HG03439 (cell line): Measurements from ENCODE around the gene ADD3.
"Not testable (repeated sequence)": the region's sequence is repeated elsewhere in the genome, so short reads cannot be mapped to it uniquely, and the experiment has no call there.

Experiments used
- ATAC-seq: cut with Tn5 transposase; IDR thresholded peaks from one replicate; pipeline ENCODE4 v1.9.1; 2021; ENCODE audit warnings: mild to moderate bottlenecking, moderate library complexity; ENCODE audit not compliant: unreplicated experiment

ADD3 gene

GRCh38 chr10:110032801-110033700 lies 25.3 kb downstream of the ADD3 start:
- ATAC-seq: no peak

- ATAC-seq: no peak
Measured at GRCh38 chr10:110033701-110034235, 26.0 kb downstream of the ADD3 start.

- ATAC-seq: no peak
Measured at GRCh38 chr10:110034596-110034995, 26.8 kb downstream of the ADD3 start.

- ATAC-seq: peak; percentile 35
Measured at GRCh38 chr10:110035070-110035921, 27.5 kb downstream of the ADD3 start.

- ATAC-seq: peak; percentile 59
Measured at GRCh38 chr10:110036640-110037039, 28.9 kb downstream of the ADD3 start.

GRCh38 chr10:110039254-110039653 lies 31.5 kb downstream of the ADD3 start:
- ATAC-seq: no peak

GRCh38 chr10:110040108-110040507 lies 32.3 kb downstream of the ADD3 start:
- no peak for ATAC-seq

- ATAC-seq: no peak
Measured at GRCh38 chr10:110040767-110041478, 33.1 kb downstream of the ADD3 start.

GRCh38 chr10:110041479-110041829 lies 33.7 kb downstream of the ADD3 start:
- no peak for ATAC-seq

- no peak for ATAC-seq
Measured at GRCh38 chr10:110042181-110042580, 34.4 kb downstream of the ADD3 start.

- ATAC-seq: no peak
Measured at GRCh38 chr10:110042891-110043290, 35.1 kb downstream of the ADD3 start.

GRCh38 chr10:110044681-110045080 lies 36.9 kb downstream of the ADD3 start:
- no peak for ATAC-seq

GRCh38 chr10:110045772-110046171 lies 38.0 kb downstream of the ADD3 start:
- no peak for ATAC-seq

GRCh38 chr10:110048145-110048544 lies 40.4 kb downstream of the ADD3 start:
- ATAC-seq: not testable (repeated sequence)

GRCh38 chr10:110048781-110049180 lies 41.0 kb downstream of the ADD3 start:
- ATAC-seq: no peak

GRCh38 chr10:110049889-110050591 lies 42.3 kb downstream of the ADD3 start:
- not testable (repeated sequence) for ATAC-seq

GRCh38 chr10:110051487-110051886 lies 43.7 kb downstream of the ADD3 start:
- ATAC-seq: no peak

GRCh38 chr10:110052916-110053315 lies 45.1 kb downstream of the ADD3 start:
- ATAC-seq: no peak

- no peak for ATAC-seq
Measured at GRCh38 chr10:110056822-110057221, 49.0 kb downstream of the ADD3 start.

- ATAC-seq: no peak
Measured at GRCh38 chr10:110057456-110057855, 49.7 kb downstream of the ADD3 start.
